HEK293T (cell line): ENCODE data around the gene CHRNA3.

Experiments used
- BHLHE40 ChIP-seq: fragments of 450-650 bp; IDR thresholded peaks from 2 replicates; pipeline ENCODE4 v1.6.1; 2016; ENCODE audit warnings: mild to moderate bottlenecking, moderate library complexity, borderline replicate concordance
- CTBP1 ChIP-seq: fragments of 450-650 bp; IDR thresholded peaks from 2 replicates; pipeline ENCODE4 v1.6.1; 2016; ENCODE audit warnings: borderline replicate concordance
- FOXM1 ChIP-seq: fragments of 450-650 bp; IDR thresholded peaks from 2 replicates; pipeline ENCODE4 v1.6.1; 2017; ENCODE audit warnings: mild to moderate bottlenecking, borderline replicate concordance

DNA sequence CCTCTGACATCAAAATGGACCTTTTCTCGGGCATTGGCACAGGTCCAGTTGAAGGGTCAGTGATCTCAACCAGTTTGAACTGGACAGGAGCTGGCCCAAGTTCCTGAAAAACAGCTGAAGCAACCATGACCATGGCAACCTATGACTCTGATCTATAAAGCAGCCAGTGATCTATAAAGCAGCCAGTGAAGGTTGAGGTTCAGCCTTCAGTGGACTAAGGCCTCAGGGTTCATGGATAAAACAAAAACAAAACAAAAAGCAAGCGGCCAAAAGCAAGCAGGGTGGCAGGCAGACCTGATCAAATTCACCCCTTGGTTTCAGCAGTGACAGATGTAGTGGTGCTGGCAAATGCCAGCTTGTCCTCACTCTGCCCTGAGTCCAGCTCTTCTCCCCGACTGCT, 30.2 kb upstream of the CHRNA3 start:
- no peak for TF ChIP-seq BHLHE40
- no peak for TF ChIP-seq CTBP1
- no peak for TF ChIP-seq FOXM1
